DMS53 (cell line): ENCODE results near the gene DRAM1.

ENCODE experiments used
- DNase-seq: peaks from one replicate; lab custom pipeline; 2025; lab: John Stamatoyannopoulos, UW

DRAM1 gene

GRCh38 chr12:101941306-101942249 lies 64.2 kb downstream of the DRAM1 start:
- DNase-seq, result no peak

- DNase-seq, result no peak
These were observed 64.8 kb downstream of the DRAM1 start for GRCh38 chr12:101942250-101942605.

- peak; percentile 86 for DNase-seq
These were observed 68.2 kb downstream of the DRAM1 start for GRCh38 chr12:101945369-101946232.

- DNase-seq, result peak; percentile 37
These were observed 68.8 kb downstream of the DRAM1 start for GRCh38 chr12:101946233-101946611.

- DNase-seq, result no peak
These were observed 69.9 kb downstream of the DRAM1 start for GRCh38 chr12:101947316-101947715.

- DNase-seq, result no peak
These were observed 71.0 kb downstream of the DRAM1 start for GRCh38 chr12:101948365-101948764.

GRCh38 chr12:101951002-101951670 lies 73.8 kb downstream of the DRAM1 start:
- DNase-seq, result no peak

- no peak for DNase-seq
These were observed 76.7 kb downstream of the DRAM1 start for GRCh38 chr12:101954113-101954512.

- no peak for DNase-seq
These were observed 77.3 kb downstream of the DRAM1 start for GRCh38 chr12:101954676-101955075.

GRCh38 chr12:101957252-101957959 lies 80.0 kb downstream of the DRAM1 start:
- DNase-seq, result no peak

GRCh38 chr12:101959607-101960006 lies 82.2 kb downstream of the DRAM1 start:
- DNase-seq, result no peak

- no peak for DNase-seq
These were observed 85.1 kb downstream of the DRAM1 start for GRCh38 chr12:101962486-101962885.

GRCh38 chr12:101963697-101964096 lies 86.3 kb downstream of the DRAM1 start:
- no peak for DNase-seq

GRCh38 chr12:101966496-101966895 lies 89.1 kb downstream of the DRAM1 start:
- DNase-seq, result peak; percentile 53

- DNase-seq, result no peak
These were observed 90.1 kb downstream of the DRAM1 start for GRCh38 chr12:101967506-101967905.

- DNase-seq, result no peak
These were observed 91.4 kb downstream of the DRAM1 start for GRCh38 chr12:101968770-101969169.
